Kidney glomerular epithelial cell (primary cell): ENCODE results near the gene ATP23.

ENCODE experiments used
- DNase-seq: peaks from one replicate; lab custom pipeline; 2025; lab: John Stamatoyannopoulos, UW

The ATP23 gene

DNA sequence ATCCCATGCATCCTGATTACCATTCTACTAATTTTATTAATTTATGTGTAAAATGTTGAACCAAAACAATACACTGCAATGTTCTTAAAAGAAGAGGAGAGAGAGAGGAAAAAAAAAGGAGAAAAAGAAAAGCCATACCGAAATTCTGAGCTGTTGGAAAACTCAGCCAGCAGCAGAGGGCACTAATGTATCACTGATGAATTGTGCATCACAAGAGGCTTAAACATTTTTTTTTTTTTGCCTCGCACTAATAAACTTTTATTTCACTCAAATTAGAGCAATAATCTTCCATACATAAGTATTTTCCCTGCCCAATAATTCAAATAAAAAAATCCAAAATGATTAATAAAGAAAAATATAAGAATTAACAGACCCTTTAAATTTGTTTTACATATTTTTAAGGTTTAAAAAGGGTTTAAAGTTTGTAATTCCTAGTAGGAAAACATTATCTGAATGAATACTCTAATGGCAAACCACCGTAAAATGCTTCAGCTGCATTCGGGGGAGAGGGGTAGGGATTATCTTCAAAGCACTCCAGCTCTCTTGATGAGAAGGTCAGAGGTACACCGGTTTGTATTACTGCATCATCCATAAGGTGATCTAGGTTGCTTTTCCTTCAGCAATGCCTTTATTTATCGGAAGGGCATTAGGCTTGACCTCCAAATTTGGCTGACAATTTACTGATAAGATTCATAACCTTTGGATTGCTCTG lies 41.9 kb downstream of the ATP23 start:
- DNase-seq, result peak; percentile 9

DNA sequence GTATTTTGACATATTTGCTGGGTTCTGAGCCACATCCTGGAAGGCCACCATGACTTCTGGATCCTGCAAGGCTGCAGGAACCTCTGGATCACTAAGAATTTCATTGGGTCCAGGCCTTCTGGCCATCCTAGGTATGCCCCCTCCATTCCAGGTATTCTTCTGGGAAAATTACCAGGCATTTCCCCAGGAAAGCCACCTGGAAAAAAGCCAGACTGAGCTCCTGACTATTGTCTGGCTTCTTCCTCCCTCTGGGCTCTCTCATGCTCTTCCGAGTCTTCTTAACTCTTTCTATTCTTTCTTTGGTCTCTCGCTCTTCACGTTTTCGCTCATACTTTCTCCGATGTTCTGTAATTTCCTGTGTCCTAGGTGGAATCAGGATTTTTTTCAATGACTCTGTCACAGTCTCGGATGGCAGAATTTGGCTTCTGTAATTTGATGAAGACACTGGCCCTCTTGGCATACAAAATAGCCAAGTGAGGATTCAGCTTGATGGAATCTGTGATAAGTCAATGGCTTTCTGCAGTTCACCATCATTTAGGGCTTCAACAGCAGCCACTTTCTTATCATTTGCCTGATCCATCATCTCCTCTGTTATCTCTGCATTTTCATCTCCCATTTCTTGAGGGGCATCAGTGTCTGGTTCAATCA lies 42.6 kb downstream of the ATP23 start:
- DNase-seq, result no peak

DNA sequence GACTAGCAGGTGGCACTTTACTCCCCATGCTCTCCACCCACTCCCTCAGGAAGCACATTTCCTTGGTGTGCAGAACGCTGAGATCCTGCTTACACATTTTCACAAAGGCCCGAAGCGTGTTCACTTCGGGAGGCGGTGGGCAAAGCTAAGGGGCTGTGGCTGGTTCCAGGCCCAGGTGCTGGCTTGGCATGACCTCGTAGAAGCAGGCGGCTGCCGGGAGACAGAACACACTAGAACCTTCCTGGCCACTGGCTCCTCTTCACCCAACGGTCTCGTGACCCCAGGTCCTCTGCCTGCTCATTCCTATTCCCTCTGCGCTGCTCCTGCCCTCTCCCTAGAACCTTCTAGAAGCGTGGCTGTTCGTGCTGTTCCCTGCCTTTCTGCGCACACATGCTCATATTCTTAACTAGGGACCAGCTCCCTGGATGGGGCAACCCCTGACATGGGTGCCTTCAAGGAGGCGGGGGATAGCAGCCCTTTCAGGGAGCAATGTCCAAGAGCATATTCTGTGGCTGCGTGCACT lies 43.3 kb downstream of the ATP23 start:
- no peak for DNase-seq

- no peak for DNase-seq
Measured at GRCh38 chr12:57985685-57986084, 44.3 kb downstream of the ATP23 start.

- no peak for DNase-seq
Measured at GRCh38 chr12:57989838-57990237, 48.5 kb downstream of the ATP23 start.

DNA sequence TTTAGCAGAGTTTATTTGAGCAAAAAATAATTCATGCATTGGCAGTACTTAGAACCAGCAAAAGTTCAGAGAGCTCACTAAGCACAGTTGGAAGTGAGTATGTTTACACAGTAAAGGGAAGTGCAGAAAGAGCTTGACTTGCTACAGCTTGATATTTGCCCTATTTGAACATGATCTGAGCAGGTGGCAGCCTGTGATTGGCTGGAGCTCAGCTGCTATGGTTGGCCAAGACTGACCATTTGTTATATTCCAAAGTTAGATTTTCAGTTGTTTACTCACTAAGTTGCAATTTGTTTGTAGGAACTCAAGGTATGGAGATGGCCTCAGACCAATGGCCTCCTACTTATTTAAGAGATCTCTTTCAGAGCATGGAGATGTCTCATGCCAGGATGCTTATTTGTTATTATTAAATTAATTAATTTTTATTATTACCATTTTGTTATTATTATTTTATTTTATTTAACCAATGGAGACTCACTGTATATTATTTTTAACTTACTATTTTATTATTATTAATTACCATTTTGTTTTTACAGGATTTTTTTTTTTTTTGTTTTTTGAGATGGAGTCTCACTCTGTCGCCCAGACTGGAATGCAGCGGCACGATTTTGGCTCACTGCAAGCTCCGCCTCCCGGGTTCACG lies 49.0 kb downstream of the ATP23 start:
- DNase-seq, result no peak

- no peak for DNase-seq
Measured at GRCh38 chr12:57992001-57992400, 50.6 kb downstream of the ATP23 start.

DNA sequence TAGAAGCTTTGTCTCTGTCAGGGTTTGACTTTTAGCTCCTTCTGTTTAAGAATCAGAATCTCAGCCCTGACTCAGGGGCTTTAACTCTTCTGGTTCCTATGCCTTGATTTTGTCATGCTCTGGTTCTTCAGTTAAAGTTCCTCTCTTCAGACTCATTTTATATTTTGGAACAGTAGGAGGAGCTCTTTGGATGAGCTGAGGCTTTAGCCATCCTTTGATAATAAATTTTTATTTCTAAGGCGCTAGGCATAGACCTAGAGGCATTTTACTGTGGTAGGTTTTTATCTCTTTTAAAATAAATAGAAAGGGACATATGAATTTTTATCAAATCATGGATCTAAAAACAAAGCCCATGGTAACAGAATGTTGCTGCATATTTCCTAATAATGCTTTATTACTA lies 51.7 kb downstream of the ATP23 start:
- no peak for DNase-seq

DNA sequence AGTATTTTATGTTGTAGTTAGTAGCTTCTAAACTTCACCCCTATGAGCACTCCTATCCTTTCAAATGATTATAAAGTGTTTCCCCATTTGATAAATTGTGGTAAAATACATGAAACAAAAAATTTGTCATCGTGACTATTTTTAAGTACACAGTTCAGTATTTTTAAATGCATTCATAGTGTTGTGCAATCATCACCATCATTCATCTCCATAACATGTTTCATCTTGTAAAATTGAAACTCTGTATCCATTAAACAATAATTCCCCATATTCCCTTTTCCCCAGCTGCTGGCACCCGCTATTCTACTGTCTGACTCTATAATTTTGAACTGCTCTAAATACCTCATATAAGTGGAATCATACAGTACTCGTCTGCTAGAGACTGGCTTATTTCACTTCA lies 52.5 kb downstream of the ATP23 start:
- no peak for DNase-seq

GRCh38 chr12:57996520-57996919 lies 55.2 kb downstream of the ATP23 start:
- DNase-seq, result no peak

DNA sequence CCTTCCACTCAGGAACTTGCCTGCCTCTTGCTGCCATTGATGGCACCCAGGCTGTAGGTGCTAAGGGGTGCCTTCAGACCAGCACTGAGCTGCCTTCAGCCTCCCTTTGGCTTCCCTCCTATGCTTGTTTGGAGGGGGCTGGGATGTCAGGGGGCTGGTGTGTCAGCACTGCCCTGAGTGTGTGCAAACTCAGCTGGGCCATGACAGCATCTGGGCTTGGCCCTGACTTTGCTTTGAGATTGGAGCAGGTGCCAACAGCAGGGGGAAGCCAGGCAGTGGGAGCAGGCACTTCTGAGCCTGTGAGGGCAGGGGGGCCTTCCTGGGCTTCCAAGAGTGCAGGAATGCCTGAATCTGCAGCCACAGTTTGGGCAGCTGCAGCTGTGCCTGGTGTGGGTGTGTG lies 56.9 kb downstream of the ATP23 start:
- DNase-seq, result no peak

- DNase-seq, result no peak
Measured at GRCh38 chr12:58000499-58000898, 59.1 kb downstream of the ATP23 start.

GRCh38 chr12:58007875-58008274 lies 66.5 kb downstream of the ATP23 start:
- no peak for DNase-seq

DNA sequence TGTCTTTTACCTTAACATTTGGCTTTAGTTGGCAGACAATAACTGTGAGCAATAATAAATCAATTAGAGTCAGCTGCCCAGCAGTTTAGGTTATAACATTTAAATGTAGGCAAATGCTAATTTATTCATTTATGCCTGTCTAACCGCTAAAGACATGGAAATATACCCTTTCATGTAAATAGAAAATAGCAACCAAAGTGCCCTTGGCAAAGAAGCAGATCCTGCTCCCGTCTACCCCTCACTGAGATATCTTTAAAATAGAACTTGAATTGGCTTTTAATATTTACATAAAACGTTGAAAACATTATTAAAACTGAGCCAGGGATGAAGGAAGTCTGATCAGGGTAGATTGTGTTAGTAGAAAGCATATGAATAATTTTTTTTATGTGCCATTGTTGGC lies 67.3 kb downstream of the ATP23 start:
- DNase-seq, result no peak
